ENCODE measurements around the gene ACTR2. TPM values are rescaled to one million over a fixed set of nuclear protein-coding genes. Genes with fewer than 3 reads are reported as not detected.
"Not testable (repeated sequence)": the region's sequence is repeated elsewhere in the genome, so short reads cannot be mapped to it uniquely, and the experiment has no call there.

The ACTR2 gene
- total RNA-seq, 3 donors from 2014 or later = 235 to 273 (median 268) TPM

- no peaks in the 10 kb centered on the region for H3K36me3 ChIP-seq (ENCODE audit: low read depth)
- no peak for ATAC-seq
- H3K4me1 ChIP-seq (ENCODE audit: low read depth) = peaks cover 16% of the 10 kb centered on the region
- TF ChIP-seq CTCF (IDR thresholded peaks at IDR 0.05) = no peak
- DNase-seq = no peak
- no peaks in the 10 kb centered on the region for H3K9me3 ChIP-seq
- no peak overlapping the region for H3K4me3 ChIP-seq
- intact Hi-C loops (cut with DNase I, micrococcal nuclease) = no loop called here
Observed at GRCh38 chr2:65231121-65231520, 3.5 kb downstream of the ACTR2 start.

- H3K36me3 ChIP-seq (ENCODE audit: low read depth) = no peaks in the 10 kb centered on the region
- no peak for TF ChIP-seq CTCF (IDR thresholded peaks at IDR 0.05)
- no peak for ATAC-seq
- no peaks in the 10 kb centered on the region for H3K9me3 ChIP-seq
- intact Hi-C loops (cut with DNase I, micrococcal nuclease) = no loop called here
- no peak overlapping the region for H3K4me3 ChIP-seq
- H3K4me1 ChIP-seq (ENCODE audit: low read depth) = peaks cover 16% of the 10 kb centered on the region
- DNase-seq = no peak
Observed at GRCh38 chr2:65231892-65232477, 4.4 kb downstream of the ACTR2 start.

GRCh38 chr2:65232636-65233035 lies 5.0 kb downstream of the ACTR2 start:
- peaks cover 16% of the 10 kb centered on the region for H3K4me1 ChIP-seq (ENCODE audit: low read depth)
- TF ChIP-seq CTCF (IDR thresholded peaks at IDR 0.05) = no peak
- no peaks in the 10 kb centered on the region for H3K9me3 ChIP-seq
- no peak for ATAC-seq
- no peak overlapping the region for H3K4me3 ChIP-seq
- H3K36me3 ChIP-seq (ENCODE audit: low read depth) = no peaks in the 10 kb centered on the region
- intact Hi-C loops (cut with DNase I, micrococcal nuclease) = no loop called here
- no peak for DNase-seq

GRCh38 chr2:65240657-65241056 lies 13.0 kb downstream of the ACTR2 start:
- Histone ChIP-seq H3K9me3 (no peaks in the 10 kb centered on the region), H3K4me3 (no peak overlapping the region), H3K36me3 (ENCODE audit: low read depth) (no peaks in the 10 kb centered on the region), H3K4me1 (ENCODE audit: low read depth) (no peaks in the 10 kb centered on the region)
- ATAC-seq (no peak), DNase-seq (no peak)
- no peak for TF ChIP-seq CTCF (IDR thresholded peaks at IDR 0.05)
- intact Hi-C loops (cut with DNase I, micrococcal nuclease) = no loop called here

- intact Hi-C loops (cut with DNase I, micrococcal nuclease); DNase-seq; H3K4me1 ChIP-seq (ENCODE audit: low read depth); H3K4me3 ChIP-seq; H3K9me3 ChIP-seq; H3K36me3 ChIP-seq (ENCODE audit: low read depth); ATAC-seq: not testable (repeated sequence)
Observed at GRCh38 chr2:65244452-65244851, 16.8 kb downstream of the ACTR2 start.

- Histone ChIP-seq H3K36me3 (ENCODE audit: low read depth) (no peaks in the 10 kb centered on the region), H3K9me3 (no peaks in the 10 kb centered on the region), H3K4me1 (ENCODE audit: low read depth) (peaks cover 9% of the 10 kb centered on the region), H3K4me3 (no peak overlapping the region)
- intact Hi-C loops (cut with DNase I, micrococcal nuclease) = no loop called here
- DNase-seq = no peak
- no peak for TF ChIP-seq CTCF (IDR thresholded peaks at IDR 0.05)
- peak; percentile 64 for ATAC-seq
Observed at GRCh38 chr2:65252640-65253039, 25.0 kb downstream of the ACTR2 start.
